Measurements from ENCODE around the gene MAU2.

The MAU2 gene, protein sequence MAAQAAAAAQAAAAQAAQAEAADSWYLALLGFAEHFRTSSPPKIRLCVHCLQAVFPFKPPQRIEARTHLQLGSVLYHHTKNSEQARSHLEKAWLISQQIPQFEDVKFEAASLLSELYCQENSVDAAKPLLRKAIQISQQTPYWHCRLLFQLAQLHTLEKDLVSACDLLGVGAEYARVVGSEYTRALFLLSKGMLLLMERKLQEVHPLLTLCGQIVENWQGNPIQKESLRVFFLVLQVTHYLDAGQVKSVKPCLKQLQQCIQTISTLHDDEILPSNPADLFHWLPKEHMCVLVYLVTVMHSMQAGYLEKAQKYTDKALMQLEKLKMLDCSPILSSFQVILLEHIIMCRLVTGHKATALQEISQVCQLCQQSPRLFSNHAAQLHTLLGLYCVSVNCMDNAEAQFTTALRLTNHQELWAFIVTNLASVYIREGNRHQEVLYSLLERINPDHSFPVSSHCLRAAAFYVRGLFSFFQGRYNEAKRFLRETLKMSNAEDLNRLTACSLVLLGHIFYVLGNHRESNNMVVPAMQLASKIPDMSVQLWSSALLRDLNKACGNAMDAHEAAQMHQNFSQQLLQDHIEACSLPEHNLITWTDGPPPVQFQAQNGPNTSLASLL

DNA sequence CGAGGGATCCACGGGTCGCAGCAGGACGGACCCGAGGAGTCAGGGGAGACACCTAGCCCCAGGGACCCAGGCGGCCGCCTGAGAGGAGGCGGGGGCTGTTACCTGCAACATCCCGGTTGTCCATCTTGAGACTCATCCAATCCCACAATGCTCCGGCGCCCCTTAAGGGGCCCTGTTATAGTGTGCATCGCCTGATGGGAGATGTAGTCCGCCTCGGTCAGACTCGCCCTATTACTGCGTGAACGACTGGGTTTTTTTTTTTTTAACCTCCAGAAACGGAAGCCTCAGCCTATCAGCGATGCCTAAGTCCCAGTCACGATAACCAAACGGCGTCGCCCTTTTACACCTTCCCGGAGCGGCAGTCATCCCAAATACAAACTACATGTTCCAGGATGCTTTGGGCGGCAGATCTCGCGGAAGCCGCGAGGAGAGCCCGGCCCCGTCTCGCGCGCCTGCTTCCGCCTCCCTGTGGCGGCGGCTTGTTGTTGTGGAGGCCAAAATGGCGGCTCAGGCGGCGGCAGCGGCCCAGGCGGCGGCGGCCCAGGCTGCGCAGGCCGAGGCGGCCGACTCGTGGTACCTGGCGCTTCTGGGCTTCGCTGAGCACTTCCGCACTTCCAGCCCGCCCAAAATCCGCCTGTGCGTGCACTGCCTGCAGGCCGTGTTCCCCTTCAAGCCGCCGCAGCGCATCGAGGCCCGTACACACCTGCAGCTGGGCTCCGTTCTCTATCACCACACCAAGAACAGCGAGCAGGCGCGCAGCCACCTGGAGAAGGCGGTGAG lies at the start of gene MAU2, which contains the start of gene SUGP1:
Gene MAU2 (plus strand): TSS at position 469 of the 780 bp plus-strand sequence. CDS start 31 bp downstream, at position 500.
Gene SUGP1 (minus strand): TSS at position 149 of the 780 bp plus-strand sequence. CDS start 13 bp downstream, at position 136.
- peak; percentile 78 for DNase-seq

- no peak for DNase-seq
These were observed 48.6 kb upstream of the MAU2 start for GRCh38 chr19:19271828-19272599.

DNA sequence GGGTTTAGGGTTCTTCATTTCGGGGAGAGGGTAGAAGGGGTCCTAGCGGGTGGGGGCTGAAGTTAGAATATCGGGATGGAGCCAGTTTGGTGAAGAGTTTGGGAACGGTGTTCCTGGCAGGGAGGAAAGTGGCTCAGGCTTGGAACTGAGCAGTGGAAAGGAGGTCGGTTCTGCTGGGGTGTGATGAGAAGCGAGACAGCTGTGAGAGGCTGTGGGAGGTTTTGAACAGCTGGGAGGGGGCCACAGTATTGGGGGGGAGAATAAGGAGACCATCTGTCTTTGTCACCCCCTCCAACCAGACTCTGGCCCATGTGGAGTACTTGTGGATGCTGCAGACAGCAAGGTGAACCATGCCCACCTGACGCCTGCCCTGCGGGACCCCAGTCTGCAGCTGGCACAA lies 46.5 kb upstream of the MAU2 start:
- no peak for DNase-seq

DNA sequence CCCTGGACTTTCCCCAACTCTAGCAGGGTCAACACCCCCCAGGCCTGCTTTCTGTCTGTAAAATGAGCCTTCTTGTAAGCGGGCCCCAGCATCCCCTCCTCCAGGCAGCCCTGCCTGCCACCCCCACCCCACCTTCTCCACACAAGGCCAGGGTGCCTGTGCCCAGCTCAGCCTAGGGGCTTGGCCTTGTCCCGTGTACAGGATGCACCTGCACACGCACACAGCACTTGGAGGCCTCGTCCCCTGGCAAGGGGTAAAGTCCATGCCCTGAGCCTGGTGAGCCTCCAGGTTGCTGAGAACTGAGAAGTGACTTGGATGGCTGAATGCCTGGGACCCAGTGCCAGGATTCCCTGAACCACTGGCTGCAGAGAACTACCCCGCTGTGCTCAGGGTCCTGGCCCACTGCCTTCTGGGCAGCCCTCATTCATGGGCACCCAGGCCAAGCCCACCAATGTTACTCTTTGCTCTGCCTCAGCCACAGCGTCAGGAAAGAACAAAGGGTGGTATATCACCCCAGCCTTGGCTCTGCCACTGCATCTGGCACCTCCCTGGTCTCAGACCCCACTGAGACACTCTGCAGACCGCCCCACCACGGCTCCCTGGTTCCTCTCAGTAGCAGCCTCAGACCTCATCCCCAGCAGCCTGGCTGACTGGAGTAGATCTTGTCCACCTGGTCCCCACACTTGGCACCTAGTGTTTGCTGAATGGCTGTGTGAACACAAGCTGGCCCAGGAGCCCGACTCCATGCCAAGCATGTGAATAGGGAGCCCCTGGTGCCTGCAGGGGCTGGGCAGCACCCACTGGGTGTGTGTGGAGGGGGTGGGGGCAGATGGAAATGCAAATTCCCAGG lies 45.7 kb upstream of the MAU2 start:
- DNase-seq = no peak

DNA sequence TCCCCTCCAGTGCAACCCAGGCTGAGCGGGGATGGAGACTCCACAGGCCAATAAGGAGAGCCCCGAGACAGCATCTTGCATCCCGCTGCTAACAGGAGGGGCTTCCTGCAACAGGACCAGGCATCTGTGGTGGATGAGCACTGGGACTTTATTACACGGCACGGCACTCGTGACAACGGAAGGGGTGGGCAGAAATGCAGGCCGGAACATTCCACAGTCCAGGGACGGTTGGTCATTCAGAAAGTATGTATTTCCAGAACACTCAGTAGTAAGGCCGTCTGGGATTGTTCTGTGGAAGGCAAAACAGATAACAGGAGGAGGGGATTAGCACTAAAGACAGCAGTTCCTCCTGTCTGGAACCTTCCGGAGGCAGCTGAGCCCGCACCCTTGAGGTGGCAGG lies 44.2 kb upstream of the MAU2 start:
- DNase-seq = peak; percentile 64

- no peak for DNase-seq
These were observed 43.8 kb upstream of the MAU2 start for GRCh38 chr19:19276851-19277250.

DNA sequence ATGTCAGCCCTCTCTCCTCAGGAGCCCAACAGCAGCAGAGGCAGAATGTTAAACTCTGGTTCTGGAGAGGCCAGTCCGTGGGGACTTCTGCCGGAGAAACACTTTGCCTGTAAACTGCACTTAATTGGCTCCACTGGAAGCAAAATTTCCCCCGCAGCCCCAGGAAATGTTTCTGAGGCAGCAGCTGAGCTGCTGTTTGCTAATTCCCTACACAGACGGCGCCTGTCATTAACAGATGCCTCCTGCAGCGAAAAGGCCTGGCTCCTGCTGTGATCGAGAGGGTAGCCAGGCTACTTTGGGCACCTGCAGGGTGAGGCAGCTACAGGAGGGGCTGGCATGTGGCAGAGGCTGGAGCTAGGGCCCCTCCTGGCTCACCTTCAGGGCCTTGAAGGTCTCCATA lies 42.3 kb upstream of the MAU2 start:
- no peak for DNase-seq

DNA sequence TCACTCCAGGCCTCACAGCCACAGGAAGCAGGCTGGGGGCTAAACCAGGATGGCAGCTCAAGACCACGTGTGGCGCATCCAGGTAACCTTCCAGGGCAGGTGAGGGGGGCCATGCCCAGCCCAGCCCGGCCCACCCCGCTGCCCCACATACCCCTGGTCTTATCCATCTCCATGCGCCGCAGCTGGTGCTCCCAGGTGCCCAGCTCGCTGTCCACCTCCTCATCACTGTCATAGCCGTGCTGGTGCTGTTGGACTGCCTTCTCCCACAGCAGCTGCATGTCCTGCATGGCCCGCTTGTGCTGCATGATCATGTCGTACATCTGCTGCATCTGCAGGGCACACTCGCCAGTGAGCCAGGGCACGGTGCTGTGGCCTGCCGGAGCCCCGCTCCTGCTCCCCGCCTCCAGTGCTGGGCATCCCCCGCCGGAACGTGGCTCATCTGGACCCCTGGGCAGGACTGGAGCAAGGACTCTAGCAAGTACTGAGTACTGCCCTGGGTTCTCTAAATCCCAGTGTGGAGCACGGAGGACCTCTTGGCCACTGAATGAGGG lies 41.5 kb upstream of the MAU2 start:
- no peak for DNase-seq

- DNase-seq = no peak
These were observed 40.8 kb upstream of the MAU2 start for GRCh38 chr19:19279853-19280252.

DNA sequence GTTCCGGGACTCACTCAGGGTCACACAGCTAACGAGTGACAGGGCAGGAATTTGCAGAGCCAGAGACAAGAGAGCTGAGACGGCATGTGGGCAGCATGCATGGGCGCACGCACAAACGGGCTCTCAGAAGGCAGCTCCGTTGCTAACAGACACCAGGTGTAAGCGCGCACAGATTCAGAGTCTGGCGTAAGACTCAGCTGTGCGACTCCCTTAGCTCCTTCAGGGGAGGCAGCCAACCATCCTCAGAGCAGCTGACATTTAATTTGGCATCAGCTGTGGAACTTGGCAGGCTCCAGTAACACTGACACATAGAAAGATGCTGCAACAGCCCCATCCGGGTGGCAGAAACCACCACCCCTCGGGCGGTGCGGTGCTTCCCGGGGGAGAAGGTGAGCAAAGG lies 40.1 kb upstream of the MAU2 start:
- DNase-seq = no peak

GRCh38 chr19:19285686-19286085 lies 34.9 kb upstream of the MAU2 start:
- no peak for DNase-seq

DNA sequence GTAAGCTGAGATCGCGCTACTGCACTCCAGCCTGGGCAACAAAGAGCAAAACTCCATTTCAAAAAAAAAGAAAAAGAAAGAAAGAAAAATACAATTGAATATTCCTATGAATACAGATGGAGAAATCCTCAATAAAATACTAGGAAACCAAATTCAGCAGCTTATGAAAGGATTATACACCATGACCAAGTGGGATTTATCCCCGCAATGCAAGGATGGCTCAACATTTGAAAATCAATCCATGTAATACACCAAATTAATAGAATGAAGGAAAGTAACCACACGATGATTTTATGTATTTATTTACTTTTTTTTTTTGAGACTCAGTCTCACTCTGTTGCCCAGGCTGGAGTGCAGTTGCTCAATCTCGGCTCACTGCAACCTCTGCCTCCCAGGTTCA lies 28.0 kb upstream of the MAU2 start:
- no peak for DNase-seq

GRCh38 chr19:19294914-19295313 lies 25.7 kb upstream of the MAU2 start:
- no peak for DNase-seq

GRCh38 chr19:19296953-19297689 lies 23.5 kb upstream of the MAU2 start:
- DNase-seq = no peak

DNA sequence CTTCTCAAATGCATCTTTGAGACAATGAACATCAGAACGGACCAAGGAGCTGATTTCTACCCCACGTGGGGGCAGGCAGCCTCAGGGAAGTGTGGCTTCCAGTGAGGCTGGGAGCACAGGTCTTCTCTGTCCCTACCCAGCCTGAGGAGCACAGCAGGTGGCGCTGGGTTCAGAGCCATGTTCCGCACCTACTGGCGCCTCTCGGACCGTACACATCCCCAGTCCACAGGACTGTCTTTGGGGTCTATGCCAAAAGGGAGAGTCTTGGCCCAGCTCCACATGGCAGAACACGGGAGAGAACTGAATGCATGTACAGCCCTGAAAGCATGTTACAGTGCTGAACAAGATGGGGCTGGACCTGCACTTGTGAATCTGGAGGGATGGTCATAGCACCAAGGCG lies 22.9 kb upstream of the MAU2 start:
- no peak for DNase-seq

DNA sequence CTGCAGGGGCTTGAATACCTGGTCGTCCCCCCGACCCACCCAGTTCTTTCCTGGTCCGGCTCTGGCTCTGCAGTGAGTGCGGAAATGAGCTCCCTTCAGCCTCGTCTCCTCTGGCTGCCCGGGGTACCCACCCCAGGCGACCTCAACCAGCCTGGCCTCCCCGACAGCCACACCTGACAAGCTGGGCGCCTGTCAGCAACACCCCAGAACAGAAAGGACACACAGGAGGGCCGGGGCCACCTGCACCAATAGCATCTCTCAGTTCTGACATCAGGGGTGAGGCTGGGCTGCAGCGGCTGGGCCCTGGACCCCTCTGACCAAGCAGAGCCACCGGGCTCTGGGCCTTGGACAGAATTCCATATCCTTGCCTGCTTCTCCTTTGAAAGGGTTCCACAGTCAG lies 20.0 kb upstream of the MAU2 start:
- no peak for DNase-seq

DNA sequence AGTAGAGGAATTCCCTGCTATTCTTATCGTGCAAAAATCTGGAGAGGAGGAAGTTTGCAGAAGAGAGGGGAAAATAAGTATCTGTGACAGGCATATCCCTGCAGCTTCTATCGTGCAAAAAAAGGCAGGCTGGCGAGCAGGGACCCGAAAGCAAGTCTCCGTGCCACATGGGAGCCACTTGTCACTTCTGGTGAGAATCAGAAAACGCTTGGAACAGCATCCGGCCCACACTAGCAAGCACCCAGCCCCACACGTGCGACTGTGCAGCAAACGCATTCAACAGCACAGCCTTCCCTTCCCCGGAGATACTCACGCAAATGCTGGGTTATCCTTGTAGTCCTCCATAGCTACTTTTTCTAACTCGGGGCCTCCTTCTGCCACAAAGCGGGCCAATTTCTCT lies 17.2 kb upstream of the MAU2 start:
- no peak for DNase-seq

- no peak for DNase-seq
These were observed 16.3 kb upstream of the MAU2 start for GRCh38 chr19:19304186-19304965.

DNA sequence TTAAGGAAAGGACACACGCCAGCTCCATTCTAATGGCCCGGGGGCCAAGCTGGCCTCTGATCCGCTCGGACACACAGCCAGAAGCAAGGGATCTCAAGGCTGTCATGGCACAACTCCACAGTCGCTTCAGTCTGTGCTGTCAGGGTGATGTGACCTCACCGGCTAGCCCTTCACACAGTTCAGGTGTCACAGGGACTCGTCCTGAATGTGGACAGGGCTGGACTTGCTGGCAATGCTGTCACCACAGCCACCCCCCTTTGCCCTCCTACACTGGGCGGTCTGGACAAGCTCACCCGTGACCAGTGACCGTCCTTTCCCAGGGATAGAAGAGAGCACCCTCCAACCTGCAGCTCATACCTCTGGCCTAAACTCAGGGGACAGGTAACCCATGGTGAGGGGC lies 15.6 kb upstream of the MAU2 start:
- DNase-seq = no peak

DNA sequence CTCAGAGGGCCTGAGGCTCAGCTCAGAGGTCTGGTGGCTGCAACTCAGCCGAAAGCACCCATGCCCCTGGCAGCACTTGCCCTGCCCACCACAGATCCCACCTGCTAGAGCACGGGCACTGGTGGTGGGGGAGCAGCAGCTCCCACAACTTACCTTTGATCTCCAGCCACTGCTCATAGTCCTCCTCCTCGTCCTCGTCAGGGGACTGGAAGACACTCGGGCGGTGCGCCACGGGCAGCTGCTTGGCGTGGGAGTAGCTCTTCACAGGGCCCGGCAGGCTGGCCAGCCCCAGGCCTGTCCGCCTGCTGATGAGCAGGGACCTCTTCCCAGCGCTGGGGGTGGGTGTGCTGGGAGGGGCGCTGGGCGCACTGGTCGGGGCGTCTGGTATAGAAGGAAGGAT lies 14.9 kb upstream of the MAU2 start:
- no peak for DNase-seq
